IPS DF 6.9 (cell line): Measurements from ENCODE around the gene ZNF616.

Experiments used
- DNase-seq: peaks from one replicate; pipeline ENCODE4 v3.0.0-alpha.2; 2013; ENCODE audit warnings: low read depth, low spot score
- H3K27ac ChIP-seq: one replicate; pipeline ENCODE4 v1.5.1; 2013; ENCODE audit warnings: low read length, control low read depth
- H3K27me3 ChIP-seq: 2 replicates; pipeline ENCODE4 v1.6.1; 2013; ENCODE audit warnings: mild to moderate bottlenecking, low read length; ENCODE audit not compliant: control insufficient read depth, insufficient read depth
- H3K36me3 ChIP-seq: 2 replicates; pipeline ENCODE4 v1.6.1; 2013; ENCODE audit warnings: low read length; ENCODE audit not compliant: control insufficient read depth, insufficient read depth
- H3K4me1 ChIP-seq: 2 replicates; pipeline ENCODE4 v1.6.1; 2013; ENCODE audit warnings: low read length; ENCODE audit not compliant: control insufficient read depth, insufficient read depth
- H3K4me3 ChIP-seq: 2 replicates; pipeline ENCODE4 v1.5.1; 2013; ENCODE audit warnings: mild to moderate bottlenecking, low read length
- H3K9me3 ChIP-seq: 2 replicates; pipeline ENCODE4 v1.6.1; 2013; ENCODE audit warnings: low read length, inconsistent platforms; ENCODE audit not compliant: control insufficient read depth, insufficient read depth
- WGBS: extraction: QIAGEN DNeasy Blood & Tissue Kit; methylation state at CpG from one replicate; pipeline ENCODE4 v1.1.7; 2013; ENCODE audit warnings: mixed read lengths, missing lambda C conversion rate; ENCODE audit not compliant: insufficient read length, insufficient coverage; 5-methylcytosine and 5-hydroxymethylcytosine counted together

ZNF616 gene

GRCh38 chr19:52139252-52140031 is at the start of gene ZNF616:
Gene ZNF616 (minus strand): TSS chr19:52139938. CDS start chr19:52130512, 9,426 bp downstream.
- DNase-seq: peak; percentile 81

GRCh38 chr19:52188822-52189734 is 49.3 kb upstream of the ZNF616 start:
- no peak overlapping the region for H3K27ac ChIP-seq
- no peaks in the 10 kb centered on the region for H3K9me3 ChIP-seq
- peak overlapping the region; percentile 27; the same call in 1 of the 2 replicates for H3K4me3 ChIP-seq

More at GRCh38 chr19:52139252-52140031, at the start of gene ZNF616:
- H3K27ac ChIP-seq: no peak within 1 kb of the TSS
- no peaks in the 10 kb centered on the region for H3K9me3 ChIP-seq
- no CpG with 5 or more reads among the region's 49 CpGs for WGBS
- no peaks in the 10 kb centered on the region for H3K27me3 ChIP-seq
- peak within 1 kb of the TSS; percentile 76 for H3K4me3 ChIP-seq
- no peaks in the 10 kb centered on the region for H3K36me3 ChIP-seq
- H3K4me1 ChIP-seq: peaks cover 1% of the 10 kb centered on the region; the same call in 1 of the 2 replicates

GRCh38 chr19:52187407-52187806 is 47.7 kb upstream of the ZNF616 start:
- no CpG with 5 or more reads among the region's 1 CpG for WGBS
- no peaks in the 10 kb centered on the region for H3K36me3 ChIP-seq
- no peak overlapping the region for H3K27ac ChIP-seq
- no peaks in the 10 kb centered on the region for H3K9me3 ChIP-seq
- H3K27me3 ChIP-seq: no peaks in the 10 kb centered on the region
- no peak overlapping the region for H3K4me3 ChIP-seq
- H3K4me1 ChIP-seq: no peaks in the 10 kb centered on the region; the same call in 1 of the 2 replicates
- no peak for DNase-seq

More at GRCh38 chr19:52188822-52189734, 49.3 kb upstream of the ZNF616 start:
- Histone ChIP-seq H3K4me1 (no peaks in the 10 kb centered on the region; the same call in 1 of the 2 replicates), H3K36me3 (no peaks in the 10 kb centered on the region), H3K27me3 (no peaks in the 10 kb centered on the region)
- no CpG with 5 or more reads among the region's 32 CpGs for WGBS
- DNase-seq: no peak

GRCh38 chr19:52176574-52176973 is 36.8 kb upstream of the ZNF616 start:
- no peak overlapping the region for H3K4me3 ChIP-seq
- H3K4me1 ChIP-seq: peaks cover 3% of the 10 kb centered on the region; the same call in 1 of the 2 replicates
- no CpG with 5 or more reads among the region's 10 CpGs for WGBS
- no peak for DNase-seq
- no peak overlapping the region for H3K27ac ChIP-seq
- no peaks in the 10 kb centered on the region; the same call in 1 of the 2 replicates for H3K27me3 ChIP-seq
- no peaks in the 10 kb centered on the region for H3K9me3 ChIP-seq
- no peaks in the 10 kb centered on the region for H3K36me3 ChIP-seq

GRCh38 chr19:52172347-52172746 is 32.6 kb upstream of the ZNF616 start:
- no peak overlapping the region for H3K27ac ChIP-seq
- H3K4me3 ChIP-seq: no peak overlapping the region
- H3K36me3 ChIP-seq: peaks cover 3% of the 10 kb centered on the region; the same call in 1 of the 2 replicates
- H3K27me3 ChIP-seq: no peaks in the 10 kb centered on the region
- peaks cover 3% of the 10 kb centered on the region; the same call in 1 of the 2 replicates for H3K4me1 ChIP-seq
- WGBS: no CpG with 5 or more reads among the region's 1 CpG
- no peak for DNase-seq
- H3K9me3 ChIP-seq: no peaks in the 10 kb centered on the region

- no peaks in the 10 kb centered on the region for H3K27me3 ChIP-seq
- H3K27ac ChIP-seq: no peak within 1 kb of the TSS
- peak; percentile 74 for DNase-seq
- H3K4me1 ChIP-seq: peaks cover 3% of the 10 kb centered on the region; the same call in 1 of the 2 replicates
- WGBS: no CpG with 5 or more reads among the region's 37 CpGs
- H3K4me3 ChIP-seq: peak within 1 kb of the TSS; percentile 77; the same call in 1 of the 2 replicates
- peaks cover 3% of the 10 kb centered on the region; the same call in 1 of the 2 replicates for H3K36me3 ChIP-seq
- H3K9me3 ChIP-seq: no peaks in the 10 kb centered on the region
Observed at GRCh38 chr19:52171321-52172169, 31.8 kb upstream of the ZNF616 start, which contains the start of gene ZNF836. Gene ZNF836 (minus strand): TSS chr19:52171621. CDS start chr19:52168072, 3,549 bp downstream.

- Histone ChIP-seq H3K27me3 (no peaks in the 10 kb centered on the region), H3K36me3 (peaks cover 3% of the 10 kb centered on the region; the same call in 1 of the 2 replicates), H3K27ac (no peak overlapping the region), H3K4me1 (peaks cover 3% of the 10 kb centered on the region; the same call in 1 of the 2 replicates), H3K9me3 (no peaks in the 10 kb centered on the region), H3K4me3 (peak overlapping the region; percentile 77; the same call in 1 of the 2 replicates)
- DNase-seq: no peak
- no CpG with 5 or more reads among the region's 22 CpGs for WGBS
Observed at GRCh38 chr19:52170863-52171320, 31.2 kb upstream of the ZNF616 start.

- no peak for DNase-seq
- peaks cover 3% of the 10 kb centered on the region; the same call in 1 of the 2 replicates for H3K4me1 ChIP-seq
- H3K27ac ChIP-seq: no peak overlapping the region
- peaks cover 3% of the 10 kb centered on the region; the same call in 1 of the 2 replicates for H3K36me3 ChIP-seq
- H3K4me3 ChIP-seq: peak overlapping the region; percentile 77; the same call in 1 of the 2 replicates
- no CpG with 5 or more reads among the region's 5 CpGs for WGBS
- H3K27me3 ChIP-seq: no peaks in the 10 kb centered on the region
- no peaks in the 10 kb centered on the region for H3K9me3 ChIP-seq
Observed at GRCh38 chr19:52170304-52170703, 30.6 kb upstream of the ZNF616 start.

GRCh38 chr19:52155596-52156359 is 16.0 kb upstream of the ZNF616 start:
- H3K9me3 ChIP-seq: peaks cover 10% of the 10 kb centered on the region
- no peak overlapping the region for H3K27ac ChIP-seq
- no peak for DNase-seq
- H3K4me3 ChIP-seq: no peak overlapping the region
- WGBS: no CpG with 5 or more reads among the region's 15 CpGs
- H3K36me3 ChIP-seq: peaks cover 8% of the 10 kb centered on the region; the same call in 1 of the 2 replicates
- H3K27me3 ChIP-seq: no peaks in the 10 kb centered on the region
- no peaks in the 10 kb centered on the region for H3K4me1 ChIP-seq
